Measurements from ENCODE around the gene EN2.

- TF ChIP-seq, protein P1, sequence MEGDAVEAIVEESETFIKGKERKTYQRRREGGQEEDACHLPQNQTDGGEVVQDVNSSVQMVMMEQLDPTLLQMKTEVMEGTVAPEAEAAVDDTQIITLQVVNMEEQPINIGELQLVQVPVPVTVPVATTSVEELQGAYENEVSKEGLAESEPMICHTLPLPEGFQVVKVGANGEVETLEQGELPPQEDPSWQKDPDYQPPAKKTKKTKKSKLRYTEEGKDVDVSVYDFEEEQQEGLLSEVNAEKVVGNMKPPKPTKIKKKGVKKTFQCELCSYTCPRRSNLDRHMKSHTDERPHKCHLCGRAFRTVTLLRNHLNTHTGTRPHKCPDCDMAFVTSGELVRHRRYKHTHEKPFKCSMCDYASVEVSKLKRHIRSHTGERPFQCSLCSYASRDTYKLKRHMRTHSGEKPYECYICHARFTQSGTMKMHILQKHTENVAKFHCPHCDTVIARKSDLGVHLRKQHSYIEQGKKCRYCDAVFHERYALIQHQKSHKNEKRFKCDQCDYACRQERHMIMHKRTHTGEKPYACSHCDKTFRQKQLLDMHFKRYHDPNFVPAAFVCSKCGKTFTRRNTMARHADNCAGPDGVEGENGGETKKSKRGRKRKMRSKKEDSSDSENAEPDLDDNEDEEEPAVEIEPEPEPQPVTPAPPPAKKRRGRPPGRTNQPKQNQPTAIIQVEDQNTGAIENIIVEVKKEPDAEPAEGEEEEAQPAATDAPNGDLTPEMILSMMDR (IDR thresholded peaks at IDR 0.05), result no peak
- no peak for TF ChIP-seq POLR2A (IDR thresholded peaks at IDR 0.05)
Observed at GRCh38 chr7:155506854-155507337, 49.0 kb downstream of the EN2 start.
